ENCODE measurements around the gene ANO6. TPM values are rescaled to one million over a fixed set of nuclear protein-coding genes. Genes with fewer than 3 reads are reported as not detected.
"Not testable (repeated sequence)": the region's sequence is repeated elsewhere in the genome, so short reads cannot be mapped to it uniquely, and the experiment has no call there.

The ANO6 gene
- total RNA-seq, 1 donor from 2014 or later = 72.0 TPM

GRCh38 chr12:45242180-45242579, 26.3 kb downstream of the ANO6 start:
- no peak for DNase-seq (ENCODE audit: low read depth, low spot score)

GRCh38 chr12:45243963-45244362, 28.1 kb downstream of the ANO6 start:
- DNase-seq (ENCODE audit: low read depth, low spot score) = no peak

- no peak for DNase-seq (ENCODE audit: low read depth, low spot score)
These were observed 28.9 kb downstream of the ANO6 start for GRCh38 chr12:45244561-45245343.

GRCh38 chr12:45246236-45246635, 30.3 kb downstream of the ANO6 start:
- no peak for DNase-seq (ENCODE audit: low read depth, low spot score)

GRCh38 chr12:45247589-45247988, 31.7 kb downstream of the ANO6 start:
- DNase-seq (ENCODE audit: low read depth, low spot score) = no peak

- no peak for DNase-seq (ENCODE audit: low read depth, low spot score)
These were observed 32.2 kb downstream of the ANO6 start for GRCh38 chr12:45248095-45248494.

GRCh38 chr12:45254254-45254653, 38.4 kb downstream of the ANO6 start:
- no peak for DNase-seq (ENCODE audit: low read depth, low spot score)

- DNase-seq (ENCODE audit: low read depth, low spot score) = no peak
These were observed 40.8 kb downstream of the ANO6 start for GRCh38 chr12:45256721-45257120.

- DNase-seq (ENCODE audit: low read depth, low spot score) = no peak
These were observed 41.5 kb downstream of the ANO6 start for GRCh38 chr12:45257185-45257930.

- DNase-seq (ENCODE audit: low read depth, low spot score) = no peak
These were observed 43.8 kb downstream of the ANO6 start for GRCh38 chr12:45259675-45260074.

GRCh38 chr12:45260104-45260815, 44.4 kb downstream of the ANO6 start:
- no peak for DNase-seq (ENCODE audit: low read depth, low spot score)

- no peak for DNase-seq (ENCODE audit: low read depth, low spot score)
These were observed 45.0 kb downstream of the ANO6 start for GRCh38 chr12:45260854-45261253.

- not testable (repeated sequence) for DNase-seq (ENCODE audit: low read depth, low spot score)
These were observed 46.3 kb downstream of the ANO6 start for GRCh38 chr12:45262185-45262584.

- DNase-seq (ENCODE audit: low read depth, low spot score) = no peak
These were observed 47.7 kb downstream of the ANO6 start for GRCh38 chr12:45263587-45263986.

GRCh38 chr12:45268672-45269411, 52.9 kb downstream of the ANO6 start:
- DNase-seq (ENCODE audit: low read depth, low spot score) = peak; percentile 99

- DNase-seq (ENCODE audit: low read depth, low spot score) = no peak
These were observed 53.5 kb downstream of the ANO6 start for GRCh38 chr12:45269412-45269751.

GRCh38 chr12:45270951-45271350, 55.1 kb downstream of the ANO6 start:
- DNase-seq (ENCODE audit: low read depth, low spot score) = no peak

GRCh38 chr12:45273717-45274271, 57.9 kb downstream of the ANO6 start:
- peak; percentile 93 for DNase-seq (ENCODE audit: low read depth, low spot score)

- DNase-seq (ENCODE audit: low read depth, low spot score) = no peak
These were observed 60.4 kb downstream of the ANO6 start for GRCh38 chr12:45276154-45276755.

- no peak for DNase-seq (ENCODE audit: low read depth, low spot score)
These were observed 62.6 kb downstream of the ANO6 start for GRCh38 chr12:45278447-45278846.

Measured in pulmonary artery endothelial cell (primary cell).